Brain microvascular endothelial cell (primary cell): Measurements from ENCODE around the gene GEMIN5.
A peak's percentile ranks its signal among the peaks of the same experiment; 100 is the strongest.
"Not testable (repeated sequence)": the region's sequence is repeated elsewhere in the genome, so short reads cannot be mapped to it uniquely, and the experiment has no call there.

Source experiments
- DNase-seq: peaks from one replicate; pipeline ENCODE4 v3.0.0-alpha.2; 2020
- H3K27ac ChIP-seq: fragments of 250-450 bp; sonication (Bioruptor Pico); 2 replicates; pipeline ENCODE4 v1.5.1; 2020; ENCODE audit warnings: mild to moderate bottlenecking, moderate library complexity
- H3K27me3 ChIP-seq: fragments of 250-450 bp; sonication (Bioruptor Pico); replicated peaks from 2 replicates; pipeline ENCODE4 v1.5.1; 2020; ENCODE audit warnings: mild to moderate bottlenecking
- H3K36me3 ChIP-seq: fragments of 250-450 bp; sonication (Bioruptor Pico); replicated peaks from 2 replicates; pipeline ENCODE4 v1.5.1; 2020; ENCODE audit warnings: mild to moderate bottlenecking
- H3K4me3 ChIP-seq: 2 replicates; pipeline ENCODE4 v1.5.1; 2011; ENCODE audit warnings: low read depth, mild to moderate bottlenecking, control low read depth, low read length, moderate library complexity
- in situ Hi-C: cut with HindIII; loops from 2 replicates; pipeline ENCODE4 v1.10.0; 2017; ENCODE audit warnings: low sequenced_read_pairs, low pct_ligation_motif_present
- TF ChIP-seq, protein P1 (sequence below): IDR thresholded peaks from 2 replicates; pipeline ENCODE4 v1.5.1; 2011; ENCODE audit warnings: low read depth, mild to moderate bottlenecking, moderate library complexity, low read length, control low read depth, inconsistent platforms; ENCODE audit errors: missing control alignments

Gene GEMIN5, protein sequence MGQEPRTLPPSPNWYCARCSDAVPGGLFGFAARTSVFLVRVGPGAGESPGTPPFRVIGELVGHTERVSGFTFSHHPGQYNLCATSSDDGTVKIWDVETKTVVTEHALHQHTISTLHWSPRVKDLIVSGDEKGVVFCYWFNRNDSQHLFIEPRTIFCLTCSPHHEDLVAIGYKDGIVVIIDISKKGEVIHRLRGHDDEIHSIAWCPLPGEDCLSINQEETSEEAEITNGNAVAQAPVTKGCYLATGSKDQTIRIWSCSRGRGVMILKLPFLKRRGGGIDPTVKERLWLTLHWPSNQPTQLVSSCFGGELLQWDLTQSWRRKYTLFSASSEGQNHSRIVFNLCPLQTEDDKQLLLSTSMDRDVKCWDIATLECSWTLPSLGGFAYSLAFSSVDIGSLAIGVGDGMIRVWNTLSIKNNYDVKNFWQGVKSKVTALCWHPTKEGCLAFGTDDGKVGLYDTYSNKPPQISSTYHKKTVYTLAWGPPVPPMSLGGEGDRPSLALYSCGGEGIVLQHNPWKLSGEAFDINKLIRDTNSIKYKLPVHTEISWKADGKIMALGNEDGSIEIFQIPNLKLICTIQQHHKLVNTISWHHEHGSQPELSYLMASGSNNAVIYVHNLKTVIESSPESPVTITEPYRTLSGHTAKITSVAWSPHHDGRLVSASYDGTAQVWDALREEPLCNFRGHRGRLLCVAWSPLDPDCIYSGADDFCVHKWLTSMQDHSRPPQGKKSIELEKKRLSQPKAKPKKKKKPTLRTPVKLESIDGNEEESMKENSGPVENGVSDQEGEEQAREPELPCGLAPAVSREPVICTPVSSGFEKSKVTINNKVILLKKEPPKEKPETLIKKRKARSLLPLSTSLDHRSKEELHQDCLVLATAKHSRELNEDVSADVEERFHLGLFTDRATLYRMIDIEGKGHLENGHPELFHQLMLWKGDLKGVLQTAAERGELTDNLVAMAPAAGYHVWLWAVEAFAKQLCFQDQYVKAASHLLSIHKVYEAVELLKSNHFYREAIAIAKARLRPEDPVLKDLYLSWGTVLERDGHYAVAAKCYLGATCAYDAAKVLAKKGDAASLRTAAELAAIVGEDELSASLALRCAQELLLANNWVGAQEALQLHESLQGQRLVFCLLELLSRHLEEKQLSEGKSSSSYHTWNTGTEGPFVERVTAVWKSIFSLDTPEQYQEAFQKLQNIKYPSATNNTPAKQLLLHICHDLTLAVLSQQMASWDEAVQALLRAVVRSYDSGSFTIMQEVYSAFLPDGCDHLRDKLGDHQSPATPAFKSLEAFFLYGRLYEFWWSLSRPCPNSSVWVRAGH (N-terminal part only)

DNA sequence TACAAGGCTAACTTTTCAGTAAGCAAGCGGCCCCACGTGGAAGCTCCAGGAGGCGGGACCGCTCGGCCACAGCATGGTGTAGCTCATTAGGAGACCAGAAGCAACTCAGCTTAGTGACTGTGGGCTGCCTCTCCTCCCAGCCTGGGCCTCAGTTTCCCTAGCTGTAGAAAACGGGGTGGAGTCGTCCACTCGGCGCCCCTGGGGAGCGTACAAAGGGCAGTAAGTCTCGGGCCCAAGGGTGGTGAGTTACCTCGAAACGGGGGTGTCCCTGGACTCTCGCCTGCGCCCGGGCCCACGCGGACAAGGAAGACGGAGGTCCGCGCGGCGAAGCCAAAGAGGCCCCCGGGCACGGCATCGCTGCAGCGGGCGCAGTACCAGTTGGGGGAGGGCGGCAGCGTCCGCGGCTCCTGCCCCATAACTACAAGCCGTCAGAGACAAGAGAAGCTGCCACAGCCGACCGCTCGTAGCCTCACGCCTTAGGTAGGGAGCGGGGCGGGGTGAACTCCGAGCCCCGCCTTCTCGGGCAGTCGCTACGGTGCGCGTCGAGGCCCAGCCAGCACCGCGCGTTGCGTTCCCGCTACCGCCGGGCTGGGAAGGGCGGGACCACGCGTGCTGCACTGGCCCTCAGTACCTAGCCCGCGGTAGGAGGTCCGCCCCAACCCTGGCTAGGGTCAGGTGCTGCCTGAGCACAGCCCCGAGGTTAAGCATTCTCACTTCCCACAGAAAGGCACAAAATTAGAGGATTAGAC, at the start of gene GEMIN5:
GEMIN5 (minus strand) TSS at position 494 of the 749 bp plus-strand sequence; CDS start at position 416, 78 bp downstream.
- no peaks in the 10 kb centered on the region for H3K27me3 ChIP-seq
- in situ Hi-C loops, result no loop called here
- peak within 1 kb of the TSS; percentile 38 for H3K27ac ChIP-seq

DNA sequence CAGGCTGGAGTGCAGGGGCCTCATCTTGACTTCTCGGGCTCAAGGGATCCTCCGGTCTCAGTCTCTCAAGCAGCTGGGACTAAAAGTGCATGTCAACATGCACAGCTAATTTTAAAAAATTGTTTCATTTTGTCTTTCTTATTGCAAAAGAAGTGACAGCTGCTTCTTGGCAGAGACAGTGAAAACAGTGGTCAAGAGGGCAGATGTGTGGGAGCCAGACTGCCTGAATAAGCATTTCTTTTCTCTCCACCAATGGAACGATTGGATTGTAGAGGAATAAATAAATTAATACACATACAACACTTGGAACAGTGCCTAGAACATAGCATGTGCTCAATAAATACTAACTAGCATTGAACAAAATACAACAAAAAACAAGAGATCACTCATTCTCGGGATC, 48.1 kb upstream of the GEMIN5 start:
- TF ChIP-seq, protein P1, sequence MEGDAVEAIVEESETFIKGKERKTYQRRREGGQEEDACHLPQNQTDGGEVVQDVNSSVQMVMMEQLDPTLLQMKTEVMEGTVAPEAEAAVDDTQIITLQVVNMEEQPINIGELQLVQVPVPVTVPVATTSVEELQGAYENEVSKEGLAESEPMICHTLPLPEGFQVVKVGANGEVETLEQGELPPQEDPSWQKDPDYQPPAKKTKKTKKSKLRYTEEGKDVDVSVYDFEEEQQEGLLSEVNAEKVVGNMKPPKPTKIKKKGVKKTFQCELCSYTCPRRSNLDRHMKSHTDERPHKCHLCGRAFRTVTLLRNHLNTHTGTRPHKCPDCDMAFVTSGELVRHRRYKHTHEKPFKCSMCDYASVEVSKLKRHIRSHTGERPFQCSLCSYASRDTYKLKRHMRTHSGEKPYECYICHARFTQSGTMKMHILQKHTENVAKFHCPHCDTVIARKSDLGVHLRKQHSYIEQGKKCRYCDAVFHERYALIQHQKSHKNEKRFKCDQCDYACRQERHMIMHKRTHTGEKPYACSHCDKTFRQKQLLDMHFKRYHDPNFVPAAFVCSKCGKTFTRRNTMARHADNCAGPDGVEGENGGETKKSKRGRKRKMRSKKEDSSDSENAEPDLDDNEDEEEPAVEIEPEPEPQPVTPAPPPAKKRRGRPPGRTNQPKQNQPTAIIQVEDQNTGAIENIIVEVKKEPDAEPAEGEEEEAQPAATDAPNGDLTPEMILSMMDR, result no peak
- H3K36me3 ChIP-seq, result no peaks in the 10 kb centered on the region
- in situ Hi-C loops, result no loop called here

More for the DNA sequence above, at the start of gene GEMIN5:
- TF ChIP-seq, protein P1, result no peak
- peak within 1 kb of the TSS; percentile 94 for H3K4me3 ChIP-seq
- DNase-seq, result peak; percentile 68
- H3K36me3 ChIP-seq, result peaks cover 2% of the 10 kb centered on the region

DNA sequence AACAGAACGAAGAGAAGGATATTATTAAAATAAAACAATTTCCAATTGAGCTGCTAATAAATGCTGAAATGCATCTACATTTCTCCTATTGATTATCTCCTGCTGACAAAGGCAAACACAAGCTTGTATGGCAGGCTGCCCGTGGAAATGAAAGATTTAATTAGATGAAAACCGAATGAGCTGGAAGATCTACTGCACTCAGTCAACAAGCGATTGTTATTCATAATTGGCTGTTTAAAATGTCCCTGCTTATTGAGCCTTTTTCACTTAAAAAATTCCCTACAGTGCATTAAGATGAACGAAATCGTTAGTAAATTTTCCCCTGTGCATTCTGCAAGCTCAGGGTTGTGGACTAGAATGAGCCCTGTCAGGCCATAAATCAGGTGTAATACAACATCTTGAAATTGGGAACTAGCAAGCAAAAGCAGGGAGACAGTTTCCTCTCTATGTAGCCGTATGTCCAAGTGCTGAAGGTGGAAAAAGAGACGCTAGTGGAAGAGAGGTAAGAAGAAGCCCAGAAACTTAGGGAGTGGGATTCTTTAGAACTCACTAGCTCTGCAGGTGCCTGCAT, 47.0 kb upstream of the GEMIN5 start:
- H3K36me3 ChIP-seq, result no peaks in the 10 kb centered on the region
- in situ Hi-C loops, result no loop called here
- H3K27ac ChIP-seq, result no peak overlapping the region
- TF ChIP-seq, protein P1, result no peak
- no peaks in the 10 kb centered on the region for H3K27me3 ChIP-seq
- no peak for DNase-seq
- H3K4me3 ChIP-seq, result no peak overlapping the region

More for the DNA sequence above, 48.1 kb upstream of the GEMIN5 start:
- no peak overlapping the region for H3K27ac ChIP-seq
- no peaks in the 10 kb centered on the region for H3K27me3 ChIP-seq
- no peak overlapping the region for H3K4me3 ChIP-seq
- DNase-seq, result no peak

DNA sequence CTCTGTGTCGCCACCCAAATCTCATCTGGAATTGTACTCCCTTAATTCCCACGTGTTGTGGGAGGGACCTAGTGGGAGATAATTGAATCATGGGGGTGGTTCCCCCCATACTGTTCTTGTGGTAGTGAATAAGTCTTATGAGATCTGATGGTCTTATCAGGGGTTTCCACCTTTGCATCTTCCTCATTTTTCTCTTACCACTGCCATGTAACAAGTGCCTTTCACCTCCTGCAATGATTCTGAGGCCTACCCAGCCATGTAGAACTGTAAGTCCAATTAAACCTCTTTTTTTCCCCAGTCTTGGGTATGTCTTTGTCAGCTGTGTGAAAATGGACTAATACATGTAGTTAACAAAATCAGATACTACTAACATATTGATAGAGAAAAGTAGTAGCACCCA, 40.3 kb upstream of the GEMIN5 start:
- H3K27me3 ChIP-seq, DNase-seq, in situ Hi-C loops, H3K4me3 ChIP-seq, H3K36me3 ChIP-seq, H3K27ac ChIP-seq: not testable (repeated sequence)

DNA sequence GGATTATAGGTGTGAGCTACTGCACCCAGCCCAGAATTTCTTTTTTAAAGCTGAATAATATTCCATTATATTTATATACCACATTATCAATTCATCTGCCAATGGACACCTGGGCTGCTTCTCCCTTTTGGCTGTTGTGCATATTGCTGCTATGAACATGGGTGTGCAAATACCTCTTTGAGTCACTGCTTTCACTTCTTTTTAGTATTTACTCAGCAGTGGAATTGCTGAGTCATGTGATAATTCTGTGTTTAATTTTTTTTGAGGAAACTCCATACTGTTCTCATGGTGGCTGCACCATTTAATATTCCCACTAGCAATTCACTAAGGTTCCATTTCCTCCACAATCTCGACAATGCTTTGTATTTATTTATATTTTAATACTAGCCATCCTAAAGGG, 39.4 kb upstream of the GEMIN5 start:
- no peak for DNase-seq

DNA sequence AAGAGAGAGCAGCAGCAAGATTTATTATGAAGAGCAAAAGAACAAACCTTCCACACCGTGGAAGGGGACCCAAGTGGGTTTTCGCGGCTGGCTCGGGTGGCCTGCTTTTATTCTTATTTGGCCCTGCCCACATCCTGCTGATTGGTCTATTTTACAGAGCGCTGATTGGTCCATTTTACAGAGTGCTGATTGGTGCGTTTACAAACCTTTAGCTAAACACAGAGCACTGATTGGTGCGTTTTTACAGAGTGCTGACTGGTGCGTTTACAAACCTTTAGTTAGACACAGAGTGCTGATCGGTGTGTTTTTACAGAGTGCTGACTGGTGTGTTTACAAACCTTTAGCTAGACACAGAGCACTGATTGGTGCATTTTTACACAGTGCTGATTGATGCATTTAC, 38.1 kb upstream of the GEMIN5 start:
- H3K27ac ChIP-seq, in situ Hi-C loops, H3K36me3 ChIP-seq: not testable (repeated sequence)

More for the DNA sequence above, 39.4 kb upstream of the GEMIN5 start:
- no peak overlapping the region for H3K4me3 ChIP-seq
- H3K27ac ChIP-seq, result no peak overlapping the region
- in situ Hi-C loops, result no loop called here
- TF ChIP-seq, protein P1, result no peak
- H3K36me3 ChIP-seq, result no peaks in the 10 kb centered on the region
- H3K27me3 ChIP-seq, result no peaks in the 10 kb centered on the region

More for the DNA sequence above, 38.1 kb upstream of the GEMIN5 start:
- not testable (repeated sequence) for DNase-seq, H3K27me3 ChIP-seq, H3K4me3 ChIP-seq
